Esophagus squamous epithelium (tissue), 4 donors: ENCODE measurements around the gene SMIM43.

Experiments
- CTCF ChIP-seq, 6 experiments: fragments of 450-650 bp in 4 of 6; fragments of 200-600 bp in 2 of 6; sonication (generic) in 2 of 6; IDR thresholded peaks; one replicate each; pipeline ENCODE4 v1.5.1; 2016 to 2019; ENCODE audit warnings: antibody characterized with exemption in 6 of 6, mild to moderate bottlenecking in 4 of 6, moderate library complexity in 4 of 6
- POLR2A ChIP-seq, 4 donors: fragments of 450-650 bp; IDR thresholded peaks; one replicate each; pipeline ENCODE4 v1.6.1; 2017; ENCODE audit warnings: antibody characterized with exemption in 4 of 4, mild to moderate bottlenecking in 4 of 4, moderate library complexity in 3 of 4

- TF ChIP-seq CTCF (IDR thresholded peaks at IDR 0.05), result no peak
- no peak for TF ChIP-seq POLR2A (IDR thresholded peaks at IDR 0.05)
Observed at GRCh38 chr4:121786221-121786620, 21.3 kb upstream of the SMIM43 start.
